ENCODE data around the gene MYL9.

GRCh38 chr20:36562724-36563123, 21.4 kb downstream of the MYL9 start:
- TF ChIP-seq POLR2AphosphoS5 (IDR thresholded peaks at IDR 0.05; ENCODE audit: low read depth, low read length) (no peak), POLR2A (IDR thresholded peaks at IDR 0.05; ENCODE audit: low read depth, low read length) (no peak)

All from GM12892 (cell line).